GM13977 (cell line): ENCODE measurements around the gene ALAS2.

Source experiments
- DNase-seq: peaks from one replicate; pipeline ENCODE4 v3.0.0; 2012; ENCODE audit warnings: low spot score
- in situ Hi-C: fragments of 300-500 bp; cut with MboI; formaldehyde crosslinking; loops from one replicate; pipeline ENCODE4 v1.12.0; 2022; ENCODE audit warnings: low sequenced_read_pairs, low pct_unique_long_range_greater_than_20kb, mixed read lengths, inconsistent platforms; ENCODE audit not compliant: unreplicated experiment
- TF ChIP-seq, protein P1 (sequence below): IDR thresholded peaks from 2 replicates; pipeline ENCODE4 v1.5.1; 2012; ENCODE audit warnings: mild to moderate bottlenecking, control low read depth; ENCODE audit not compliant: insufficient read depth; ENCODE audit errors: extremely low read depth, missing control alignments

Gene ALAS2

DNA sequence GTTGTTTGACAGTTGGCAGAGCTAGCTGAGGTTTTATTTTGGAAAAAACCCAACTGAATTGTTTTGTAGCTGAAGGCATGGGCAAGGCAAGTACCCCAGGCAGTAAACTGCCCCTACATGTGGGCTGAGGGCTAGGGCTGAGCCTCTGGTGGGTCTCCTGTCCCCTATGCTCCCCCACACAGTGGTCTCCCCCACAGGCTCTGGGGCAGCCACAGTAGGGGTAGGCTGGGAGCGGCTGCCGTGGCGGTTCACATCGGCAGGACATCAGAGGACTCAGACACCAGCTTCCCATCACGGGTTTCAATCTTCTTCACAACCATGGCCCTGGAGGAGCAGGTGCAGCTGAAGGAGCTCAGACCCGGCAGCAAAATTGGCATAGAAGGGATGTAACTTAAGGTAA is 10.7 kb upstream of the ALAS2 start:
- in situ Hi-C loops = loop anchor here (25.0 kb wide), 1 partner anchor 104 kb away; no protein-coding TSS in a partner anchor

DNA sequence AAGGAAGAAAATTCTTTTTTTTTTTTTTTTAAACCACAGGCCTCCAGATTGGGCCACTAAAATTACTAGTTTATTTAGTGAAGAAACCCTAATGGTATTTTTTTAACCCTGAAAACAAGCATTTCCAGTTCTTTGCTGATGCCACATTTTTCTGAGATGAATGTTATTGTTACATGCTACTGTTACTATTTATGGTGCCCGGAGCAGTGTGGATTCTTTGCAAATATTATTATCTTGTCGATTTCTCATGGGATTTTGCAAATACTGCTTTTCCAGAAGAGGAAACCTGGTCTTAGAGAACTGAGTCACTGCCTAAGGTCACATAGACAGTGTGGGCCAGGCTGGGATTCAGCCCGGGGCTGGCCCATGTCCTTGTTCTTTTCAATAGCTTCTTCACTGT is 8.7 kb upstream of the ALAS2 start:
- TF ChIP-seq, protein P1, sequence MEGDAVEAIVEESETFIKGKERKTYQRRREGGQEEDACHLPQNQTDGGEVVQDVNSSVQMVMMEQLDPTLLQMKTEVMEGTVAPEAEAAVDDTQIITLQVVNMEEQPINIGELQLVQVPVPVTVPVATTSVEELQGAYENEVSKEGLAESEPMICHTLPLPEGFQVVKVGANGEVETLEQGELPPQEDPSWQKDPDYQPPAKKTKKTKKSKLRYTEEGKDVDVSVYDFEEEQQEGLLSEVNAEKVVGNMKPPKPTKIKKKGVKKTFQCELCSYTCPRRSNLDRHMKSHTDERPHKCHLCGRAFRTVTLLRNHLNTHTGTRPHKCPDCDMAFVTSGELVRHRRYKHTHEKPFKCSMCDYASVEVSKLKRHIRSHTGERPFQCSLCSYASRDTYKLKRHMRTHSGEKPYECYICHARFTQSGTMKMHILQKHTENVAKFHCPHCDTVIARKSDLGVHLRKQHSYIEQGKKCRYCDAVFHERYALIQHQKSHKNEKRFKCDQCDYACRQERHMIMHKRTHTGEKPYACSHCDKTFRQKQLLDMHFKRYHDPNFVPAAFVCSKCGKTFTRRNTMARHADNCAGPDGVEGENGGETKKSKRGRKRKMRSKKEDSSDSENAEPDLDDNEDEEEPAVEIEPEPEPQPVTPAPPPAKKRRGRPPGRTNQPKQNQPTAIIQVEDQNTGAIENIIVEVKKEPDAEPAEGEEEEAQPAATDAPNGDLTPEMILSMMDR = no peak
- DNase-seq = no peak
- in situ Hi-C loops = loop anchor here (25.0 kb wide), 1 partner anchor 102 kb away; no protein-coding TSS in a partner anchor

More for the DNA sequence above, 10.7 kb upstream of the ALAS2 start:
- no peak for DNase-seq
- TF ChIP-seq, protein P1 = no peak

DNA sequence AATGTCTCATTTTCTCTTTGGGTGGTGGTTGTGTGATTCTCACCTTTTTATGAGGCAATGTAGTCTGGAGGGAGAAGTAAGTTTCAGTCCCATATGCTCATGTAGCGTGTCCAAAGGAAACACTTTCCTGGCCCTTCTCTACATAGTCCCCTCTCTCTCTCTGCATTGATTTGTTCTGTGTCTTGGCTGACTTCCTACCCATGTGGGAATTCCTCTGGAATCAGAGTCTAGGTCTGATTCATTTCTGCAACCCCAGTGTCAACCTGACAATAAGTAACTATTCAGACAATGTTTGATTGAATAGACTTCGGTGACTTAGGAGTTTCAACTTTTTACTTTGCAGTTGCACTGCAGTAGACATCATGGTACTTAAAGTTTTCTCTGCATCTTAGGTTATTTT is 2.7 kb upstream of the ALAS2 start:
- TF ChIP-seq, protein P1 = no peak
- DNase-seq = no peak
- in situ Hi-C loops = loop anchor here (25.0 kb wide), 1 partner anchor 96 kb away; no protein-coding TSS in a partner anchor

DNA sequence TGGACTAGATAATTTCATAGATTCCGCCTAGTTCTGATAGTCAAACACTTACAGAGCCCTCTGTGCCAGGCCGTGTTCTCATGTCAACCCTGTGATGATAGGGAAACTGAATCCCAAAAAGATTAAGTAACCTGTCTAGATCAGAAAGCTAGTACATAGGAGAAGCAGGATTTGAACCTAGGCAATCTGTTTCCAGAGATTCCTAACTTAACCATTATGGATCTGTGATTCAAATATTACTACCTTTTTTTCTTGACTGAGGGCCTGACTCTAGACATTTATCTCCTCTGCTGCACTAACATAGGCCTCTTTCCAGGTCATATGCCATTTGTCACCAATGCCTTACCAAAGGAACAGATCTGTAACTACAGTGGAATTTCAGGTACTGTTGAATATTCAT is 1.5 kb downstream of the ALAS2 start:
- in situ Hi-C loops = loop anchor here (25.0 kb wide), 1 partner anchor 92 kb away; no protein-coding TSS in a partner anchor
- no peak for DNase-seq
- TF ChIP-seq, protein P1 = no peak

DNA sequence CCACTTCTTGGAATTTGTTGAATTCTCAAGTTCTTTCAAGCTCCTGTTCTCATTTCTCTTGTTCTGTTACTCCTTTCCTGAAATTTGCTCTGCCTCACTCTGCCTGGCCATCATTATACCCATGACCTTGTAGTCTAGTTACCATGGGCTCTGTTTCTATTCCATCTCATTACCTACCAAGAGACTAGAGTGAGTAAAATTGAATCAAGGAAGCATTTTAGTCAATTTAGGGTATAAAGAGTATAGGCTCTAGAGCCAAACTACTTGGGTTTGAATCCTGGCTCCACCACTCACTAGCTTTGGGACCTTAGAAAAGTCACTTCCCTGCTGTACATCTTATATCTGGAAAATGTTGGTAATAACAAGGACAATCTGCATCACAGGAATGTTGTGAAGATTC is 2.2 kb downstream of the ALAS2 start:
- in situ Hi-C loops = loop anchor here (25.0 kb wide), 1 partner anchor 91 kb away; no protein-coding TSS in a partner anchor
- TF ChIP-seq, protein P1 = no peak
- DNase-seq = no peak

DNA sequence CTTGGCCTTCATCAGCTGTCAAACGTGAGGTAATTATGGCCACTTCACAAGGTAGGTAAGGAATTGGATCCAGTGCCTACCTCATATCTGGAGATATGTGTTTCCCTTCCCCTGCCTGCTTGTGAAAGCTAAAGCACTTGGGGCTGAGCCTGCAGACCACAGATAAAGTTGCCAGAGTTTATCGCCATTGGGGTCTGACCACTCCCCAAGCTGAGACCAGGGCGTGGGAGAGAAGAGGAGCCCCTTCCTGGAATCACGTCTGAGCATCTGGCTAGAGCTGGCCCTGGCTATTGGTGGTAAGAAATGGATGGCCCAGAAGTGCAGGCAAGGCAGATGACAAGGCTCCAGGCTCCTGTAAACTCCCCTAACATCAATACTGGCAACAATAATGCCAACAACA is 2.7 kb downstream of the ALAS2 start:
- in situ Hi-C loops = loop anchor here (25.0 kb wide), 1 partner anchor 91 kb away; no protein-coding TSS in a partner anchor
- TF ChIP-seq, protein P1 = no peak
- no peak for DNase-seq
